Stimulated activated CD8-positive, alpha-beta memory T cell treated with anti-CD3 and anti-CD28 coated beads, Interleukin-7, amount 100 ng/mL, for 24 hours (primary cell): ENCODE data around the gene FRAS1.
"Not testable (repeated sequence)": the region's sequence is repeated elsewhere in the genome, so short reads cannot be mapped to it uniquely, and the experiment has no call there.

Experiments used
- DNase-seq: peaks from one replicate; pipeline ENCODE4 v3.0.0-alpha.2; 2020; ENCODE audit warnings: low read depth

Gene FRAS1

GRCh38 chr4:78058591-78059523 lies 1.7 kb downstream of the FRAS1 start:
- no peak for DNase-seq

DNA sequence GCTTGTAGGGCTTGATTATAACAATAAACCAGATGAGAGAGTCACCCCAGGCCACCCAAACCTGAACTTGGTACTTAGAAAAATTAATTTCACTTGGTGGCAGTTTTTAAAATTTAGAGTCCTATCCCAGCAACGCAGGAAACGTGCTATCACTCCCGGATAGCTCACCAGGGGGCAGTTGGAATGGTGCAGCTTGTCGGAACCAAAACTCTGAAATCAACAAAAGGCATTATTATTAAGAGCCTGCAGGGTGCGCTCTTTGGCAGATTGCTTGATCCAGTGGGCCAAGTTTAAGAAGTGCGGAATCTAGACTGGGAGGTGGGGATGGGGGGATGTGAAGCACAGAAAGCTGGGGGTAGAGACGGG lies 2.4 kb downstream of the FRAS1 start:
- DNase-seq = no peak

GRCh38 chr4:78059938-78060337 lies 2.8 kb downstream of the FRAS1 start:
- DNase-seq = no peak

DNA sequence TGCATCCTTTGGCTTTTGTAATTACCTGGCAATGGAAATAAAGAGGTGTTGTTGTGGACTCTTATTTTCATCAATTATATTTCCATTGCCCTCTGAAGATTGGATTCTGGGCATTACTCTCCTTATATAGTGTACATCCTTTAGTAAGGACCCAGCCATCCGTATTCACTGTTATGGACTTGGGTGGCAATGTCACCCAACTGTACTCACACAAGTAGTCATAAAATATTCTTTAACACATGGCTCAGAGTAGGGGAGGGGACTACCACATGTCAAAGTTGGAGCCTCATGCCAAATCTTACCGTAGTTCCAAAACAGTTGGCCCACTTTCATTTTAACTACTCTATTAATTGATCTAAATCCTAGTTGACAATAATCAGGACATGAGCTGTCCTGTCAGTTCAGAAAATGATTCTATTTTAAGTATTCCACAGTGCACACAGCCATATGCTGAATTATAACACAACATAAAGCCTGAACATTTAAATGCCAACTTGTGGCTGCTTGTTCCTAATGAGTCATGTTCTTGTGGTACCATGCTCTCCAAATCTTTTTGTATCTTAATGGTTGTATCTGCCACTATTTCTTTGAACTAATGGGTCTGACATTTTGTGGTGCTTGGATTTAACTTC lies 4.9 kb downstream of the FRAS1 start:
- DNase-seq = no peak

DNA sequence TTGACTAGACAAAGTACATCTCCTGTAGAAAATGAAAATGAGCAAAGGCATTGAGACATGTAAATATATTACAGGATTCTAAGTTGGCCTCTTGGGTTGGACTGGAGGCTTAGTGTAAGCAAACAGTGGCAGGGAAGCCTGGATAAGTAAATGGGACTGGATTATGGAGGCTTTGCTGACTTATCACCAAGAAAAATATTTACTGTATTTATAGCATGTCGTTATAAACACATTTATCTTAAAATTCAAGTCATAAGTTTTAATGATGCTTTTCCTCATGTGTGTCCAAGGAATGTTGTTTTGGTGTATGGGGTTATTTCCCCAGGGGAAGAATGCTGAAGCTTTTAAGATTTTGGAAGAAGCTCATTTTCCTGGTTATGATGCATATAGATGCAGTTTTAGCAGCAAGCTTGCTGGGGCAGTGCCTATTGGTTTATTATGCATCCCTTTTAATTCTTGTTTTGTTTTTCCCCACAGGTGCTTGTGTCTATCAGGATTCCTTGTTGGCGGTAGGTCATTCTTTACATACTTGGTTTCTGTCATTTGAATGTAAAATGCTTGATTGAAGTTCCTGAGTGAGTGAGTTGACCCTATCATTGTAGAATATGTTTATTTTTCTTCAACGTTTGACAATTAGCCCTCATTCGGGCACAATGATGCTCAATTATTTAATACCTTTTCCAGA lies 8.5 kb downstream of the FRAS1 start:
- no peak for DNase-seq

- no peak for DNase-seq
These were observed 11.4 kb downstream of the FRAS1 start for GRCh38 chr4:78068481-78068880.

DNA sequence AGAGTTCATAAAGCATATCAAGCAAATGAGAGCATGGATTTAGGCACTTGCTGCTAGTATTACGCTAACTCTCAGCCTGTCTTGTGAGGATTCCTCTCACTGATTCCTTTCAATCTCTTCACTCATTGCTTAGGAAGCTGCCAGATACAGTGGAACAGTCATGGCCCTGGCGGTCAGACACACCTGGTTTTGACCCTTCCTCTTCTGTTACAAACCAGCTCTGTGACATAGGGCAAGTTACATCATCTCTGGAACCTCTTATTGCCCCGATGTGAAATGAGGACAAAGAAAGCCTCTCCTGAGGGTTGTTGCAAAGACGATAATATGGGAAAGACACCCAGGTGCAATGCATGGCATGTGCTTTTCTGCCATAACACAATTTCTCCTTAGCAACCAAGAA lies 12.2 kb downstream of the FRAS1 start:
- DNase-seq = no peak

- DNase-seq = no peak
These were observed 12.7 kb downstream of the FRAS1 start for GRCh38 chr4:78069859-78070258.

DNA sequence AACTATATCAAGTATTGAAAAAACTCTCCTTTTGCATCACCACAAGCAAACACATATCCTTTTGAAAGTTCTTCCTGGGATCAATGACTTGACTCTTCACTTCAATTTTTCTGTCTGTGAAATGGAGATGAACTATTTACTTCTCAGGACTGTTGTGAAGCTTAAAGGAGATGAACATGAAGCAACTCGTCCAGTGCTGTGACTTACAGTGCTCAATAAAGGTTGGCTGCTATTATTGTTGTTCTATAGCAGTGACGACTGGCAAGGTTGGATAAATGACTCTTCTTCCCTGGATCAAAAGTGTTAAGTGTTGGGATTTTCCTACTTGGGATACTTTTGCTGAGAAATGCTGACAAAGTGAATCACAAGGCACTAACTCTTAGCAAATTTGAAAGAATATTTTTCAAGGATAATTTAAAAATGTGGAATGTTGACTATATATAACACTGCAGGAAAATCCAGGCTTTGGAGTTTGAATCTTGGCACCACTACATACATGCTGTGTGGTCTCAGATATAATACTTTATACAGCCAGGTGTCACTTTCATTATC lies 13.7 kb downstream of the FRAS1 start:
- DNase-seq = no peak

GRCh38 chr4:78074759-78075158 lies 17.6 kb downstream of the FRAS1 start:
- DNase-seq = no peak

DNA sequence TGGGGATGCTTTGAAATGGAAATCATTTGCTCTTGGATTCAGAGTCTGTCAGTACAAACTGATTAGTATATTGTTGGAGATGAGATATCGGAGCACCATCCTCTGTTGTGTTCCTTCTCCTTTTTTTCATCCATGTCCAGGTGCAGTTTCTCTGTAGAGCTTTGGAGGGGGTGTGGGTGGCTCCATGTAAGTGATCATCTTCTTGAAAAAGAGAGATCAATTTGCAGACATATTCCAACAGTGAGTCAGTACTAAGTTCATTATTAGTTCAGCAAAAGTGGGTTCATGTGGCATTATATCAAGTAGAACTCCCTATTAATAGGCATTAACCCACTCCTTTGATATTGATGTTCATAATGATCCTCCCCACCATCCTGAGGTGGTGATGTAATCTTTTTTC lies 18.9 kb downstream of the FRAS1 start:
- DNase-seq = no peak

- DNase-seq = no peak
These were observed 21.0 kb downstream of the FRAS1 start for GRCh38 chr4:78078101-78078500.

- no peak for DNase-seq
These were observed 22.8 kb downstream of the FRAS1 start for GRCh38 chr4:78079726-78080430.

GRCh38 chr4:78081541-78081940 lies 24.4 kb downstream of the FRAS1 start:
- DNase-seq = no peak

DNA sequence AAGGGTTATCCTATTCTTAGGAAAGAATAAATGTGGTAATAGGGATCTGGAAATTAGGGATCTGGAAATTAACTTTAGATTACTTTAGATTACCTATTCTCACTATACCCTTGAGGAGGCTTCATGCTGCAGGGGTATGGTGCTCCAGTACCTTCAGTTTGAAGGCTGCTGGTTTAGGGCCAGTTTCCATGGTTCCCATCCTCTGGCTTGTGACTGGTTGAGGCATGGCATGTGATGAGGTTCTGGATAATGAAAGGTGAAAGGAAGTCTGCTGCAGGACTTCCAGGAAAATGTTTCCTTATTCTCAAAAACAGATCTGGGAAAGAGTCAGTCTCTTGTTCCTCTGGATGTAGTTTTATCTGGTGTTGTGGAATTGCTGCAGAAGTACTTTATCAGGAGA lies 25.9 kb downstream of the FRAS1 start:
- DNase-seq = no peak

DNA sequence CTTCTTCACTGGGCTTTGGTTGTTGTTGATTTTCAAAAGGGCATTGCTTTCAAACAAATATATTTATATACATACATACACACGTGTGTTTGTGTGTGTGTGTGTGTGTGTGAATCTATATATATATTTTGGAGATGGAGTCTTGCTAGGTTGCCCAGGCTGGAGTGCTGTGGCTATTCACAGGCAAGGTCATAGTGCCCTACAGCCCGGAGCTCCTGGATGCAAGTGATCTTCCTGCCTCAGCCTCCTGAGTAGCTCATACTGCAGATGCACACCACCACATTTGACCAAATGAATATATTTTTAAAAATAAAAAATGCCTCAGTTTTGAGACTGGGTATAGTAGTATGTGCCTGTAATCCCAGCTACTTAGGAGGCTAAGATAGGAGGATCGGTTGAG lies 34.4 kb downstream of the FRAS1 start:
- DNase-seq = no peak

- not testable (repeated sequence) for DNase-seq
These were observed 35.2 kb downstream of the FRAS1 start for GRCh38 chr4:78092350-78092749.

GRCh38 chr4:78092850-78093249 lies 35.7 kb downstream of the FRAS1 start:
- no peak for DNase-seq

DNA sequence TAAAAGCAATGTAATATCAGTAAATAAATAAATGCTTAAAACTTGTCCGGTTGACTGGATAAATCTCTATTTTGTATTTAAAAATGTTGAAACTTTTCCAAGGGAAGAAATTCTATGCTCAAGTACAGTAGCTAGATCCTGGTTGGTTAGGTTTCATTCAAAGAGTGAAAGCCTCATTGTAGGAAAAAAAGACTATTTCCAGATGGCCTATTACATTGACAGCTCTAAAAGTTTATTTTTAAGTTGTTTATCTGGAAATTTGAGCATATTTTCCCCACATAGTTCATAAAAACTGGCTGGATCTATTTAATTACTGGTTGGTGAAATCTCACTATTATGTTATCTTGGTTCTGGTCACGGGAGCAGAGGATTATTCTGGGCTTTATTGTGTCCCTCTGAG lies 38.0 kb downstream of the FRAS1 start:
- no peak for DNase-seq

DNA sequence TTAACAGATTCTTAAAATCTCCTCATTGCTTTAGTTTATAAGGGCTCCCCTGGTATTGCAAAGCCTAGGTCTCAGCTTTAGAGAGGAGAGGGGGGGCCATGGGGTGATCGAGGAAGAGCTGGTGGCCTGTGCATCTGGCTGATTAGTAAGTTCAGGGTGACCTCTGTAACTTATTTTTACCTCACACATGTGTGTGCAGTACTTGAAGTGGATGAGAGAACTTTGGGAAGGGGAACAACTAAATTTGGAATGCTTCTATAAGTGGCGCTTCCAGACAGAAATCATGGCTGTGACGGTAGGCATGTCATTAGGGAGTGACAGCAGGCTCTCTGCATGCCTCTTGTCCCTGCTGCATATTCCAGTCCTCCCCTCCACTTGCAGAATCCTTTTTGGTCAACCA lies 41.9 kb downstream of the FRAS1 start:
- DNase-seq = no peak

- DNase-seq = no peak
These were observed 42.9 kb downstream of the FRAS1 start for GRCh38 chr4:78100060-78100459.

- DNase-seq = no peak
These were observed 62.6 kb downstream of the FRAS1 start for GRCh38 chr4:78119698-78120097.
